Gastroesophageal sphincter (tissue), 3 donors: ENCODE measurements around the gene TRIM68.

Source experiments
- CTCF ChIP-seq, 4 experiments: fragments of 200-600 bp in 2 of 4; fragments of 450-650 bp in 2 of 4; sonication (generic) in 1 of 4; IDR thresholded peaks; one replicate each; pipeline ENCODE4 v1.5.1; 2017 to 2019; ENCODE audit warnings: antibody characterized with exemption in 4 of 4, mild to moderate bottlenecking in 2 of 4, moderate library complexity in 2 of 4
- EP300 ChIP-seq: sonication (generic); formaldehyde crosslinking; IDR thresholded peaks from one replicate; pipeline ENCODE4 v1.6.1; 2017; ENCODE audit warnings: antibody characterized with exemption, mild to moderate bottlenecking
- POLR2A ChIP-seq, 2 donors: fragments of 450-650 bp; IDR thresholded peaks; one replicate each; pipeline ENCODE4 v1.6.1; 2017; ENCODE audit warnings: antibody characterized with exemption in 2 of 2, mild to moderate bottlenecking in 2 of 2, moderate library complexity in 1 of 2
- POLR2AphosphoS5 ChIP-seq: sonication (generic); formaldehyde crosslinking; IDR thresholded peaks from one replicate; pipeline ENCODE4 v1.6.1; 2017; ENCODE audit warnings: antibody characterized with exemption

DNA sequence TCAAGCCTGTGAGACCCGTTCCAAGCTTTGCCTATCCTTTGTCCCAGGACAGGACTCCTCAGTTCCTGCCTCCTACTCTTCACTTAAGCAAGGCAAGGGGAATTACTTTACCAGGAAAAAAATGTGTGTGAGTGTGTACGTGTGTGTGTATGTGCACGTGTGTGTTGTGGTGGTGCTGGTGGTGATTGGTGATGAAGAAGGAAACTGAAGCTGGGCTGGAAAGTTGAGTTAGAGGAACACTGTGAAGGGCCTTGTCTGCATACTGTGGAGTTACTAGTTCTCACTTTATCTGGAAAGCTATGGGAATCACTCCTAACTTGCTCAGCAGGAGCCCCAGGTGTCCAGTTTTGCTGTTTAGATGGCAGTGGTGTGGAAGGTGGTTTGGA is 29.6 kb upstream of the TRIM68 start:
- no peak for TF ChIP-seq CTCF (IDR thresholded peaks at IDR 0.05)
- TF ChIP-seq POLR2AphosphoS5 = no peak
- no peak for TF ChIP-seq POLR2A (IDR thresholded peaks at IDR 0.05)
- TF ChIP-seq EP300 = no peak
